ENCODE measurements around the gene E4F1.
"Not testable (repeated sequence)": the region's sequence is repeated elsewhere in the genome, so short reads cannot be mapped to it uniquely, and the experiment has no call there.

Gene E4F1

GRCh38 chr16:2189252-2189893 is 34.0 kb upstream of the E4F1 start:
- no peak for DNase-seq

DNA sequence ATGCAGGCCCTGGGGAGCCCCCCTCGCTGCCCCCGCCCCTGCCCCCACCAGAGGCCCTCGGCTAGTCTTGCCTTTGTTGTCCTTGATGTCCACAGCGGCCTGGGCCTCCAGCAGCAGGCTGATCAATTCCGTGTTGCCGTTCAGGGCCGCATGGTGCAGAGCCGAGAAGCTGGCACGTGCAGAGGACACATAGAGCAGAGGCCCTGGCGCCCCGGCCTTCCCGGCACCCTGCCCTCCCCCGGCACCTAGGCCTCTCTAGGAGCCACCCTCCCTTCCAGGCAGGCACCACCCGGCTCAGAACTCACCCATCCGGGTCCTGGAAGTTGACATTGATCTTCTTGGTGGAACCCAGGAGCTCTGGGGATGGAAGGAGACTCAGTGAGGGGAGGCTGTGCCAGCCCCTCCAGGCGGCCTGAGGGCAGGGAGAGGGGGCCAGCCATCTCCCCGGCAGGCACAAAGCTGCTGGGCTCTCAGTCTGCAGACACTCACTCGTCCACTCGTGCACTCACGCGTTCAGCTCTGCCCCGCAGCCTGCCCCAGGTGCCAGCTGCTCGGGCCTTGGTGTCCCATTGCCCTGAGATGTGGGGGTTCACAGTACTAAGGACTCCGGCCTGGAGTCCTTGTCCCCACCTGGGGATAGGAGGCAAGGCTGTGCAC is 33.3 kb upstream of the E4F1 start:
- no peak for DNase-seq

- DNase-seq = no peak
These were observed 32.5 kb upstream of the E4F1 start for GRCh38 chr16:2190659-2191445.

DNA sequence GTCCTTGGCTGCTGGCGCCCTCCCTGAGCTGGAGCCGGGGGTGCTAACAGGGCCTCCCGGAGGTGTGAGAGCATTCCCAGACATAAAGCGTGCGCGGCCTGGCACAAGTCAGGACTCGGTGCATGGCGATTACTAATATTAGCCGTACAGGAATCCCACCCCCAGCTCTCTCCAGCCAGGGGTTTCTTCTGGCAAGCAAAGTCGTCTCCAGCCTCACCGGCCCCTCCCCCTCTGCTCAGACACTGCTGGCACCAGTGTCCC is 32.0 kb upstream of the E4F1 start:
- DNase-seq = no peak

GRCh38 chr16:2194166-2194834 is 29.1 kb upstream of the E4F1 start:
- peak; percentile 63 for DNase-seq

DNA sequence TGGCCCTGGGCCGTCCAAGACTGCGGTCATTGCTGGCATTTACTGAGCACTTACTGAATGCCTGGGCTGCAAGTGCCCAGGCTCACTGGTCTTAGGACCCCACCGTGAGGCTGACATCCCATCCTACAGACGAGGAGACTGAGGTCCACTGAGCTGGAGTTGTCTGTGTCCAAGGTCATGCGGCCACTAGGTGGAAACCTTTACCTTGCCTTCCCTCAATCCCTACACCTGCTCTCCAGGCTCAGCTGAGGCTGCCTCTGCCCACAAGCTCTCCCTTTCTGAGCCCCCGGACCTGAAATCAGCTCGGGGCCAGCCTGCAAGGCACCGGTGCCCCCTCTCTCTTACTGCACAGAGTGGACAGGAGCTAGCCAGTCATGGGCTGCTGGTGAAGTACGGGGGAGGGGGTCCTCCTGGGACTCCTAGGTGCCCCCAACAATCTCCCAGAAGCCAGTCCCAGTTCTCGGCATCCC is 28.5 kb upstream of the E4F1 start:
- DNase-seq = peak; percentile 75

DNA sequence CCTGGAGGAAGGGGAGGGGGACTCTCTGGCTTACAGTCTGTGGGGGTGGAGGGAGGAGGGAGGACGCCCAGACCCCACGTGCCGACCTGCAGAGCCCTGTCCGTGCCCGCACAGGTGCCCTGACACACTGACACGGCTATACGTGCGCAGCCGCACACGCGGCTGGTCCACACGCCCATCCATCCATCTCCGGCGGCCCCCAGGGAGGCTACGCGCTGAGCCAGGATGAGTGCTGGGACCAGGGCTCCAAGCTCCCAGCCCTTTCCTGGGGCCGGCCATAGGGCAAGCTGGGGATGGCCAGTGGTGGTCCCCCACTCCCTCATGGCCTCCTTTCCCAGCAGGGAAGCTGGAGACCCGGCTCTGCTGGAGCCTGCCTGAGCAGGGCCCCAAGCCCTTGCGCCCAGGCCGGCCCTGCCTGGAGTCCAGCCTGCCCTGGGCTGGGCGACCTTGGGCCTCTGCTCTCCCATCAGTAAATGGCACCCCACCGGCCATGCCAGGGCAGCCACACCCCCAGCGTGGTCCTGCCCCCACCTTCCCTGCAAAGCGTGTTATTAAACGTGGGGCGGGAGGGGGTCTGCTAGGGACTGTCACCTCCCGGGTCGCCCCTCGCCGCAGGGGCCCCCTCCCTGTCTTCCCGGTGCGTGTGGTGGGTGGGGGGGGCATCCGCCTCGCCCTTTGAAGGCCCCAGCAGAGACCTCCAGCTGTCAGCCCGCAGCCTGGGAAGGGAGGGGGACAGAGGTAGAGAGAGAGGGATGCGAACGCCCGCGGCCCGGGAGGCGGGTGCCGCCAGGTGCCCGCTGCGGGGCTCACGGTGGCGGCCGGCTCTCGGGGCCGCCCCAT is 27.8 kb upstream of the E4F1 start:
- DNase-seq = no peak

- peak; percentile 63 for DNase-seq
These were observed 27.0 kb upstream of the E4F1 start, which contains the start of gene CASKIN1 for GRCh38 chr16:2196162-2196980. Gene CASKIN1 (minus strand): TSS chr16:2196605. CDS start chr16:2196432, 173 bp downstream.

GRCh38 chr16:2196981-2197511 is 26.3 kb upstream of the E4F1 start:
- DNase-seq = no peak

DNA sequence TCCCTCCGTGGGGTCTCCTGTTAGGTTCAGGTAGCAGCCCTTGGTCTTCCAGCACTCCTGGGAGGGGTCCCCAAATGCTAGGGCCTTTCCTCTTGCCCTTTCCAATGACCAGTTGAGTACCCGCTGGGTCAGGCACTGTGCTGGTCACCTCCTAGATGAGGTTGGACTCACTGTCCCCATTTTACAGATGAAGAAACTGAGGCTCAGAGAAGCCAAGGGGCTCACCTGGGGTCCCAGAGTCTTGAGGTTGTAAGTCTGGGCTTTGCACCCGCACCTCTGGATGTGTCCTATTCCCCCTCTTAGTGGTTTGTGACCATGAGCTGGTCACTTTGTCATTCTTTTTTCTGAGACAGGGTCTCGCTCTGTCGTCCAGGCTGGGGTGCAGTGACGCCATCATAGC is 25.6 kb upstream of the E4F1 start:
- DNase-seq = no peak

DNA sequence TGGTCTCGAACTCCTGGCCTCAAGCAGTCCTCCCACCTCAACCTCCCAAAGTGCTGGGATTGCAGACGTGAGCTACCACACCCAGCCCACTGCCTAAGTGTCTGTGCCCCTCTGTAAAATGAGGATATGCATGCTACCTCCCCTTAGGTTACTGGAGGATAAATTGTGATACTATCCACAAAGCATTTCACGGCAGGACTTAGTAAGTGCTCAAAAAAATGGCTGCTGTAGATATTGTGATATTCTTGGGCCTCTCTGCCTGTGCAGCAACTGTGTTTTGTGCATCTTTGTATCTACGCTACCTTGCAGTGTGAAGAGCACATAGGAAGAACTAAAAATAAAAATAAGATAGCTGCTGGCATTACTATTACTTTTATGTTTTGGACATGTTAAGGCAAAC is 25.1 kb upstream of the E4F1 start:
- DNase-seq = no peak

DNA sequence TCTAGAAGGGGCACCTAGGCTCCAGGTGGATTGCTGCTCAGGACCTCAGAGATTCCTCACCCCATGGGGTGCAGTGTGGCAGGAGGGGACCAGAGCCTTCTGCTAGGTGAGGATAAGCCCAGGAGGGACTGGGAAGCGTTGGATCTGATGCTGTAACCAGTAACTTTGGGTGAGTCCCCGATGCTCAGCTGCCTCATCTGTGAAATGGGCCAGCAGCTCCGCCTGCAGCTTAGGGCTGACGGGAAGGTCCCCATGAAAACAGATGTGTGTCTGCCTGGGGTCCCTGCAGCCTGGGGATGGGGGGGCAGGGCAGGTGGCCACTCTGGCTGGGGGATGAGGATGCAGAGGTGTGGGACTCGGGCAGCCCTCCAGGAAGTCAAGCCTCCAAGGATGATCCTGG is 24.3 kb upstream of the E4F1 start:
- DNase-seq = no peak

- DNase-seq = no peak
These were observed 23.7 kb upstream of the E4F1 start for GRCh38 chr16:2199621-2200139.

DNA sequence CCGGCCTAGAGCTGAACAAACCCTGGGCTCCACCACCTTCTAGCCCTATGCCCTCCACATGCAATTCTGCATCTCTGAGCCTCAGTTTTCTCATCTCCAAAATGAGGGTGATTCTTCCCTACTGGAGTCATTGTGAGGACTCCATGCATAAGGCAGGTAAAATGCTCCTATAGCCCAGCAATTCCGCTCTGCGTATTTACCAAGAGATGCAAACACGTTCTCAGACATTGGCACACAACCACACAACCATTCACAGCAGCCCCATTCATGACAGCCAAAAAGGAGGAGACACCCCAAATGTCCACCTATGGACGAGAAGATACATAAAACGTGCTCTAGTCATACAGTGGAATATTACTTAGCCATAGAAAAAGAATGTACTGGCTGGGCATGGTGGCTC is 23.1 kb upstream of the E4F1 start:
- DNase-seq = no peak

GRCh38 chr16:2203119-2203688 is 20.2 kb upstream of the E4F1 start:
- not testable (repeated sequence) for DNase-seq

DNA sequence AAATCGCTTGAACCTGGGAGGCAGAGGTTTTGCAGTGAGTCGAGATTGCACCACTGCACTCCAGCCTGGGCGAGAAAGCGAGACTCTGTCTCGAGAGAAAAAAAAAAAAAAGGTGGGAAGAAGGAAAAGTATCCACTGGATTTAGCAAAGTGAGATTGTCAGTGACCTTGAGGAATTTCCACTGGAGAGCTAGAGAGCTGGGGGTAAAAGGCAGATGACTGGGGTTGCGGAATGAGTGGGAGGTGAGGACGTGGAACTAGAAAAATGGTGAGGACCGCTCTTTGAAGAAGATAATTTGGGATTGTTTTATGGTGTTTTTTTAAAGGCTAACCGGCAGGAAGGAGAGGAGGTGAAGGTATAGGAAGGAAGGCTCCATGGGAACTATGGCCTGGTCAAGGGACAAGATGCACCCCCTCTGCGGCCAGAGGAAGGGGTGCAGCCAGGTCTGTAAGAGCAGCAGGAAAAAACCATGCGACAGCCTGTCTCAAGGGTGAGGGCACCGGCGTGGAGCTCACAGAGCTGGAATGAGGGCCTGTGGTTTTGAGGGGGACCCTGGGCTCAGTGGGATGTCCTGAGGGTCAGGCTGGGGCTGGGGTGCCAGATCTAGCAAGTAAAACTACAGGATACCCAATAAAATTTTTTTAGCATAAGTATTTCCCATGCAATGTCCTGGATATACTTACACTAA is 18.8 kb upstream of the E4F1 start:
- DNase-seq = no peak

- peak; percentile 94 for DNase-seq
These were observed 18.1 kb upstream of the E4F1 start, which contains the start of gene MLST8 for GRCh38 chr16:2205104-2205966. Gene MLST8 (plus strand): TSS chr16:2205454. CDS start chr16:2206086, 632 bp downstream.

GRCh38 chr16:2205967-2206313 is 17.5 kb upstream of the E4F1 start:
- no peak for DNase-seq

DNA sequence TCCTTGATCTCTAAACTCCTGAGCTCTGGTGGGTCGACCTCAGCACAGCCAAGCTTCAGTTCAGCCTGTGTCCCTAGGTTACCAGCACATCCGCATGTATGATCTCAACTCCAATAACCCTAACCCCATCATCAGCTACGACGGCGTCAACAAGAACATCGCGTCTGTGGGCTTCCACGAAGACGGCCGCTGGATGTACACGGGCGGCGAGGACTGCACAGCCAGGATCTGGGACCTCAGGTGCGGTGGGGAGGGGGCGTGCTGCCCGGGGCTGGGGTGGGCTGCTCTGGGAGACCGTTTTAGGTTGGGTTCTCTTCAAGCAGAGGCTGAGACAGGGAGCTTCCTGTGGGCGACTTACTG is 17.0 kb upstream of the E4F1 start:
- DNase-seq = no peak
